ENCODE measurements around the gene PROCA1.

PROCA1 gene

DNA sequence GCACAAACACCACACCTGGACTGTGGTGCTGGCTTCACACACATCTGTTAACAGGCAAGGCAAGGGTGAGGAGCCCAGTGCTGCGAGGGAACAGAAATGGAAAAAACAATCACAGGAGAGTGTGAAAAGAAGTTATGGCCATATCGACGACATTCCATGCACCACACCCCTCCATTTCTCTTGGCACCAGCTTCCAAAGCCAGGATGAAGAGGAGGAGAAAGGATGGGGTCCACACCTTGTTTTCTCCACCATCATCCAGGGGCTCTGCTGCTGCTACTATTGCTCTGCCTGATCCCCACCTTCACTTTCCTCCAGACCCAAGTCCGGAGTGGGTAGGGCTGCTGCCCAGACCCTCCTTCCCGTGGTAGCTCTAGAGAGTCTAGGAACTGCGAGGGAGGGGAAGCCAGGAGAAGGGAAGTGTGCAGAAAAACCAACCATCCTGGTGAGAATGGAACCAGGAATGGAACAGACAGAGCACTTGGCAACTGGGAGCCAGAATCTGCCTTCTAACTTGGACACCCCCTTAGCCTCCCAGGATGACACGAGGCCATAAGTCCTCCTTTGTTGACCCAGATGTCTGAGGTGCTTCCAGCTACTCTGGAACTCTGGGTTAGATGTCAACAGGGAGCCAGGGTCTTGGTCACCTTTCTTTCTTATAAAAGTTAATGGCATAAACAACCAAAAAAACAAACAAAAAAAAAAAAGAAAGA, 1.2 kb upstream of the PROCA1 start:
- in situ Hi-C loops (cut with MboI; ENCODE audit: low sequenced_read_pairs), result no loop called here

DNA sequence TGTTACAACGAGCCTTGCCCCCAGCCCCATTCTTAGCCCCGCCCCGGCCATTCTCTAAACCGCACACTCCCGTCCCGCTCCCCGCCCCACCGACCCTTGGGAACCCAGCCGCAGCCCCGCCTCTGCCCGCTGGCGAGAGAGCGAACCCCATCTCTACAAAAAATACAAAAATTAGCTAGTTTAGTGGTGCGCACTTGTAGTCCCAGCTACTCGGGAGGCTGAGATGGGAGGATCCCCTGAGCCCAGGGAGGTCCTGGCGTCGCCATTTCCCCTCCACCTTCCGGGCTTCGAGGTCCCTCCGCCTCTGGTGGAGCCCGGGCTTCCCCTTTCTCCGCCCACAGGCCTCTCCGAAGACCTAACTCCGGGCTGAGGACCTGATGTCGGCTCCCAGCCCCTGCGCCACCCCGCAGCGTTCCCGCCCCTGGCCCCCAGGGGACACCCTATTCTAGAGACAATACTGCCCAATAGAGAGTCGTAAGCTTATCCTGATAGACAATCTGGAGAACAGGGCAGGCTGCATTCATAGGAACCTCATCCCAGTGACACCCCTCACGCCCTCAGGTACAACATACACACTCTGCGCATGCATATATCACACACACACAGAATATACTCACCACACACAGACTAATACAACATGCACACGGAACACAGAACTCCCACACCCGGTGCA, 480 bp upstream of the PROCA1 start:
- in situ Hi-C loops (cut with MboI; ENCODE audit: low sequenced_read_pairs), result no loop called here

DNA sequence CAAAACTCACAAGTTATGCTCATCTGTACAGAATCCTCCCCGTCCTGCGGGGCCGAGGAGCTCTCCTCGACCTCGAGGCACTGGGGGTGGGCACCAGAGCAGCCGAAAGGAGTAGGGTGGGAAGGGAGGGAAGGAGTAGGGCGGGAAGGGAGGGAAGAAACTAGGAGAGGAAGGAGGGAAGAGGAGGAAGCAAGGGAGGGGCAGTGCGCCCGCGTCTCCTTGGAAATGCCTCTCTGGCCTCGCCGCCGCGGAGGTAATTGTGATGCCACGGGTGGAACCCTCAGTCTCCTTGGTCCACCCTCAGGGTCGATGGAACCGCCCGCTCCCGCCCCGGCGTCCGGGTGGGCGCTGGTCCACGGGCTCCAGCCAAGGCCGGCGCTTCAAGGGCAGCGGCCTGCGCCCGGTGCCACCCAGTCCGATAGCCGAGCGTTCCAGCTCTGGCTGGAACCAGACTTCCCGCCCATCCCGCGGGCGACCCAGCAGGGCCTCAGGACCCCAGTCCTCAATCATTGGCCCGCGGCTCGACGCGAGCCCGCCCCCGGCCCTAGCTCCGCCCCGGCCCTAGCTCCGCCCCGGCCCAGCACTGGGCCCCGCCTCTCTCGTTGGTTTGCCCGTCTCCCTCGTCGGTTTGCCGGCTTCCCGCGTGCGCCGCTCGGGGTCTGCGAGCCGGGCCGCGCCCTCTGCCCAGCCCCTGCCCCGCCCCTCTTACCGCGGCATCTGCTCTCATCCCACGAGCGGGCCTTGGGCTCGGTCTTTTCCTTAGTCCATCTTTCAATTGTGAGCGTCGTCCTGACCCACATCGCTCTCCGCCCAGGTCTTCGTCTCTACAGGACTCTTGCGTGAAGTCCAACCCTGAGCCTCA, 596 bp downstream of the PROCA1 start:
- in situ Hi-C loops (cut with MboI; ENCODE audit: low sequenced_read_pairs), result no loop called here

DNA sequence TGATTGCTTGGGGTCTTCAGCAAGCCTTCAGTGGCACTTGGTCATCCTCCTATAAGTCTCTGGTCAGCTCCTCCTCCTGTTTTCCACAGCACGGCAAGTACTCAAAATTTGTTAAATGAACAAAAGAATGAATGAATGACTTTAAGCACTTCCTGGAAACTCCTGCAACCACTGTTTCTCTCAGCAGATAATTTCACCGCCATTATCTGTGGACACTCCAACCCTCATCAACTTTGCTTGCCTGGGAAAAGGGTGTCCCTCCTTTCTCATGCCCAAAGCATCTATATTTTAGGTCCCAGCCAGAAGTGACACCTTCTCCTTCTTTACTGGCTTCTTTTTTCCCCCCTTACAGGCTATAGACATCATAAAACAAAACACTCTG, 4.4 kb downstream of the PROCA1 start:
- in situ Hi-C loops (cut with MboI; ENCODE audit: low sequenced_read_pairs), result no loop called here

DNA sequence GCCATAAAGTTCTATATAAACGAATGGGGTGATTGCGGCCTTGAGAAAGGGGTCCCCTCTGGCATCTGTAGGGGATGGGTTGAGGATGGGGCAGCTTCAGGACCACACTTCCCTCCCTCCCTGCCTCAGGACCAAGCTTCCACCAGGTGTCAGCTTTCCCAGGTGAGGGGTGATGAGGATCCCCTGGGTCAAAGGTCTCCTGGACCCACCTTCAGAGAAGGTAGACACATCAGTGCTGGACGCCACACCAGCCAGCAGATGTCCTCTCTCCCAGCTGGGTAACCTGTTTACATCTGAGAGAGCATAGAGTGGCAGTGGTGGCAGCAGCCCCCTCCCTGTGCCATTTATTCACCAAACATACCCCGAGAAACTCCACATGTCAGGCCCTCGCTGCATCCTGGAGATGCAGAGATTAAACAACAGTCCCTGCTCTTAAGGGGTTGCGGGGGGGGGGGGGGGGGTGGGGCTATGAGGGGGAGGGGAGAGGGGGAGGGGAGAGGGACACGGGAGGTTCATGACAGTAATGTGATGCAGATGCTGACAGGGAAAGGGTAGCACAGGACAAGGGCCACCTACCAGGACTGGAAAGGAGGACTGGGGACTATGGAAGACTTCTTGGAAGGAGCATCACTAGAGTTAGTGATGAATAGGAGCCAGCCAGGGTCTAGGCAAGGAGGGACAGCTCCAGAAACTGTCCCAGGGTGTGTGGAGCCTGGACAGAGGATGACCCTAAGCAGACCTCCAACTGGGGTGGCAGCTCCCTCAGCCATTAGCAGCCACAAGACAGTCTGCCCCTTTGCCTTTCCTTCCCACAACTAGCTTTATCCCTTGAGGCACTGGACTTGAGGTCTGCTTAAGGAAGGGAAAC, 5.0 kb downstream of the PROCA1 start:
- in situ Hi-C loops (cut with MboI; ENCODE audit: low sequenced_read_pairs), result no loop called here

DNA sequence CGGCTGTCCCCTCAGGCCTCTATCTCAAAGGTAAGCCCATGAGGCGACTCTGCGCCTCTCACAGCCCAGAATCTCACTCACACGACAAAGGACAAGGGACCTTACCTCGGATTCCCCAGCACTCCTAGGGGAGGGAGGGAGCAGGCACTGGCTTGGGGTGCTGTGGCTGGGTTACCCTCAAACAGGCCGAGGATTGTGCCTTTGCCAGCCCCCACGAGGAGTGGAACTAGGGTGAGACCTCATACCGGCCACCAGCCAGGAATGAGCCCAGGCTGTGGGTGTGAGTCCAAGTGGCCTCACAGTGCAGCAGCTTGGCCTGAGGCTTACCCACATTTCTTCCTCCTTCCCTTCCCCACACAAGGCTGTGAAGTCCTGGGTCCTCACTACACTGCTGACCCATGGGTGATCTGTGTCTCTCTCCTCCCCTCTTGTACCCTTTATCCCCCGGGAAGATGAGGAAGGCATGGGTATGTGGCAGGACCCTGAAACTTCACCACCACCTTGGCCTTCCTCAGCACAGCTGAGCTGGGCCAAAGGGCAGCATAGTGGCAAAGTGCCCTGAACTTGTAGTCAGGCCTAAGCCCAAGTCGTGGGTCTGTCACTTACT, 5.9 kb downstream of the PROCA1 start:
- in situ Hi-C loops (cut with MboI; ENCODE audit: low sequenced_read_pairs), result no loop called here

DNA sequence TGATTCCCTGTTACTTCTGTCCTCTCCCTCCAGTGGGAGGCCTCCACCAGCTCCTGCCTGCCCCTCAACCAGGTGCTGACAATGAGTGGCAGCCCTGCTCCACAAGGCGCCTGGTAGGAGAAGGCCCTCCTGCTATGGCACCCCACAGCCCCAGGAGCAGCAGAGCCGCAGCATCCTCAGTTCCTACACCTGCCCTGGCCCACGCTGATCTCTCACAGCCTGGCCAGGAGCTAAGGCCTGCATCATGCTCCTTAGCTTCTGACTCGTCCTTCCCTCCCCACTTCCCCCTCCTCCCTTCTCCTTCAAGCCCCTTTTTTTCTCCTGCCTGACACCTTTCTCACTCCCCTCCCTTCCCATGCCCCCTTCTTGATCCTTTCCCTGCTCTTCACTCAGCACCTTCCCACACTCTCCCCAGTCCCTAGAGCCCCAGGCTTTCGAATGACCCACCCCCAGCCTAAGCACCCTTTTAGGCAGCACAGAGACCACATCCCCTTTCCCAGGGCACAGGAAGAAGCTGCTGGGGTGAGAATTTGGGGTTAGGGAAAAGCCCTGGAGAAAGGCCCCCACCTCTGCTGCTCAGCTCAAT, 6.5 kb downstream of the PROCA1 start:
- in situ Hi-C loops (cut with MboI; ENCODE audit: low sequenced_read_pairs), result no loop called here

DNA sequence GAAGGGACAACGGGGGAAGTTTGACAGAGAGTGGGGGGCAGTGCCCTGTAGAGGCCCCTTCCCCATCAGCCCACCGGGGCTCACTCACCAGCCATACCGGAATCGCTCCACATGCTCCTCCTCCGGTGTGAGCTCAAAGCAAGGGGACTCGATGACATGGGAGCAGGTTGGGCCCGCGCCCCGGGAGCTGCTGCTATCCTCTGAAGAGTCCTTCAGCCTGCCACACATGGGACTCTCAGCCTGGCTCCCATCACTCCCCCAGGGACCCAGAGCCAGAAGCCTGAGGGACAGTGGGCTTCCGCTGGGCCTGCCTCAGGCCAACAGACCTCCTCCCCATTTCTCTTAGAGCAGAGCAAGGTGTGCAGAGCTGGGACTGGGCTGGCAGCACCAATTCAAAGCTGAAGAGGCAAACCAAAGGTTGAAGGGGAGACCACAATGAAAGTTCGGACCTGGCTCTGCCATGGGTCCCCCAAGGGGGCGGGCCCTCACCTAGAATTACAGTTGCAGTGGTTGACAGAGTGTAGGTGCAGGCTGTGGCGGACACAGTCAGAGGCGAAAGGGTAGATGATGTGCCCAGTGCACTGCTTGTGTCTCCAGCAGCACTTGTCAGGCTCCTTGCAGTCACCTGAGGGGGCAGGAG, 7.3 kb downstream of the PROCA1 start:
- in situ Hi-C loops (cut with MboI; ENCODE audit: low sequenced_read_pairs), result no loop called here

DNA sequence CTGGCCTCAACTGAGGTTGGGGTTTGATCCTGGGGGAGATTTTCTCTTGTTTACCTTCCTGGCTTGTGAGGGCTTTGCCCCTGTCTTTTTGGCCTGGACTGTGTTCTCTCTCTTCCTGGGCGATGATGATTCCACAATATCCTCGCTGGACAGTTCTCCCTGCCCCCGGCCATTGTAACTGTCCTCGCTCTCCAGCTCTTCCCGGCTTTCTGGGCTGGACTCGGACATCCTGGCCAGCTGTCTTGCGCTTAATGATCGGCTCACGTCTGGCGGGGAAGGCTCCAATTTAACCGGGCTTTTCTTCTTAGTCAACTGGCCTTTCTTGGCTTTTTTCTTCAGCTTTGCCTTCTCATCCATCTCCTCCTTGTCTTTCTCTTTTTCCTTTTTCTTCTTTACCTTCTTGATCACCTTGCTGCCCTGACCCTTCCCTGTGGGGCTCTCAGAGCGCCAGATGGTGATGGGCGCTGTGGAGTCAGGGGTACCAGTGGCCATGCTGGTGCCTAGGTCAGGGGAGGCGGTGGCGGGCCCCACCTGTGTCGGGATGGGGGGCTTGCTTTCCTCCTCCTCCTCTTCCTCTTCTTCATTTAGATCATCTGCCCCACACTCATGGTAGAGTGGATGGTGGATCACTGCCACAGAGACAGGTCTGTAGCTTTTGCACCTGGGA, 8.0 kb downstream of the PROCA1 start:
- in situ Hi-C loops (cut with MboI; ENCODE audit: low sequenced_read_pairs), result no loop called here

DNA sequence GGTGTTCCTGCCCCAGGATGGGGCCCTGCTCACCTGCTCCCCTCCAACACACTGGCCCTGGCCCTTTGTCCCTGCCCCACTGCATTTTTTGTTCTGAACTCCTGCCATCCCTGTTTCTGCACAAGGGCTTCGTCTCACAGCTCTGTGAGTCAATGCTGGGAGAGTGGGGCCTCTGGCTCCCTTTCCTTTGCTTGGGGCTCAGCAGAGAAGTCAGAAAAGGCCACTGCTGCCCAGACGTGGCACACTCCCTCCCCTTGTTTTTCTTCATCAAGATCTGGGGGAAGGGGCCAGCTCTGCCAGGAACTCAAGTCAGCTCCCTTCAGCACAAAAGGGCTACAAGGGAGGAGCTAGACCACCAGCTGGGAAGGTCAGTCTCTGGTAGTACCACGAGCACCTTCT, 8.9 kb downstream of the PROCA1 start:
- in situ Hi-C loops (cut with MboI; ENCODE audit: low sequenced_read_pairs), result no loop called here

DNA sequence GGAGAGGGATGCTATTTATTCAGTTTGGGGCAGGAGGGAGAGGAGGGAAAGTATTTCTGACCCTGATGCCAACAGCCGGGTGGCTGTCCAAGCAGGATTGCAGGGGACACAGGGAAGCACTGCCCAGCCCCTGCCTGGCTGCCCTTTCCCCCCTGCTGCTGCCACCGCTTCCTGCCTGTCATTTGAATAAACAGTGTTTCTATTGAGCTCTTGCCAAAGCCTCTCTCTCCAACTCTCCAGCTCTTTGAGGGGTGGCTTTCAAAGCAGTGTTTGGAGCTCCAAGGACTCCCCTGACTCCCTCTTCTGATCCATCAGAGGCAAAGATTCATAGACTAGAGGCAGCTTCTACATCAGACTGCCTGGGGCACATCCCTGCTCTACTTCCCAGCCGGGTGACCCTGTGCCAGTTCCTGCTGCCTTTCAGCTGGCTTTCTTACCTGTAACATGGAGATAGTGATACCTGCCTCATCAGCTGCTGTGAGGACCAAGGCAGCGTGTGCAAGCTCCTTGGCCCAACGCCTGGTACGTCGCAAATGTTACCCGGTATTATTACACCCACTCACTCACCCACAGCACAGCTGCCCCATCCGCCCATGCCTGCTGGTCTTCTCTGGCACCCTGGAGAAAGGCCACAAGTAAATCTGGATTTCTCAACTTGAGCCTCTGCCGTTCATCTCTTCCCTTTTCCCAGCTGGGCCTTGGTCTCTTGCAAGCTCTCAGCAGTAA, 9.5 kb downstream of the PROCA1 start:
- in situ Hi-C loops (cut with MboI; ENCODE audit: low sequenced_read_pairs), result no loop called here

DNA sequence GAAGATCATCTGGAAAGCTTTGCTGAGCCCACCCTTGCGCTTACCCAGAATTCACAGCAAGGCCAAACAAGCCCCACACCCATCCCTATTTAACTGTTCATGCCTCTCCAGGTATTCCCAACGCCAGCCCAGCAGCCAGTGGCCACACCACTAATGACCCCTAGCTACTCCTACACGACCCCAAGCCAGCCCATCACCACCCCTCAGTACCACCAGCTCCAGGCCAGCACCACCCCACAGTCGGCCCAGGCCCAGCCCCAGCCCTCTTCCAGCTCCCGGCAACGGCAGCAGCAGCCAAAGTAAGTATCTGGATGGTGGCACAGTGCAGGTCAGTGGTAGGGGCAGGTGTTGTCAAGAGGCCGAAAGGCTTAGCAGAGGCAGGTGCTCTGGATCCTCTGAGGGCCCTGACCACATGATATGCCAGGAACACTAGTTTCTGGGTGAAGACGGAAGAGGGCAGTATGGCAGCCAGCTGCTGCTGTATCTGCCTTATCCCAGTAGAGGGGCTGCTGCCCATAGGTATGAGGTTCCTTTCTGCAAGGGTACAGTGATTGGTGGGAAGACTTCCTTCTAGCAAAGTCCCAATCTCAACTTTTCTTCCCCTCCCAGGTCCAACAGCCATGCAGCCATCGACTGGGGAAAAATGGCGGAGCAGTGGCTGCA, 10.7 kb downstream of the PROCA1 start:
- in situ Hi-C loops (cut with MboI; ENCODE audit: low sequenced_read_pairs), result no loop called here

DNA sequence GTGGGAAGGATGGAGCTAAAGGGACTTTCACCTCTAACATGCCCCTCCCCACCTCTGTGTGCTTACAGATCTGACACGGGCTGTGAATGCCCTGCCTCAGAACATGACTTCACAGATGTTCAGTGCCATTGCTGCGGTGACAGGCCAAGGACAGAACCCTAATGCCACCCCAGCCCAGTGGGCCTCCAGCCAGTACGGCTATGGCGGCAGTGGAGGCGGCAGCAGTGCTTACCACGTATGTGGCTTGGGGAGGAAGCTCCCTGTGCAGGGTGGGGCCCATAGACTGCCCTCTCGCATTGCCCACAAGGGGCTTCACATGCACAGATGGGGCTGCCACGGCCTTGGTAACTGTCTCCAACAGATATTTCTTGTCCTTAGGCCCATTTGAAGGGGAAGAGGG, 11.4 kb downstream of the PROCA1 start:
- in situ Hi-C loops (cut with MboI; ENCODE audit: low sequenced_read_pairs), result no loop called here

DNA sequence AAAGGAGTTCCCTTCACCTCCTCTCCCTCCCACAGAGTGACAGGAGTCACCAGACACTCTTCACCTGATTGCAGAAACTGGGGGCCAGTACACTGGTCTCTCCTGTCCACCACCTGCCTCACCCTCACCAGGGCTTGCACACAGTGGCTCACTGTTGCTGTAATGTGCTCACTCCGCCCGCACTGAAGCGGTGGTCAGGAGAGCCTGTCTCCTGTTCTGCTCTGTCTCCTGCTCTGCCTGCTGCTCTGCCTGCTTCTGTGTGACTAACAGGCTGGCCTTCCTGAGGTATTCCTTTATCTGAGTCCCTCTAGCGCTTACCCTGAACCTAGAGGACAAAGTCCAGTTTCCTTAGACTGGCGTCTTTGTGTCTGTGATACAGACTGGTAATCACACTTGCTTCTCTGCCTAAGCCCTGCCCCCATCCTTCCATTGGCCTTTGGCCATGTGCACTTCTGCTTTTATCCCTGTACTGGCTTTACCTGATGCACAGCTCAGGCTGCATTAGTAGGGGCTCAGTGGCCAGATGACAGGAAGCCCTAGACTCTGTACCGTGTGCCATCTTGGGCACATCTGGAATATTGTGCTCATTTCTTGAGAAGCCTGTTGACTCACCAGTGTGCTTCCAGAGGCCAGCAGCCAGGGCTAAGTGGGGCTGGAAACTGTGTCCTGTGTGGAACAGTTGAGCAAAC, 13.3 kb downstream of the PROCA1 start:
- in situ Hi-C loops (cut with MboI; ENCODE audit: low sequenced_read_pairs), result no loop called here

DNA sequence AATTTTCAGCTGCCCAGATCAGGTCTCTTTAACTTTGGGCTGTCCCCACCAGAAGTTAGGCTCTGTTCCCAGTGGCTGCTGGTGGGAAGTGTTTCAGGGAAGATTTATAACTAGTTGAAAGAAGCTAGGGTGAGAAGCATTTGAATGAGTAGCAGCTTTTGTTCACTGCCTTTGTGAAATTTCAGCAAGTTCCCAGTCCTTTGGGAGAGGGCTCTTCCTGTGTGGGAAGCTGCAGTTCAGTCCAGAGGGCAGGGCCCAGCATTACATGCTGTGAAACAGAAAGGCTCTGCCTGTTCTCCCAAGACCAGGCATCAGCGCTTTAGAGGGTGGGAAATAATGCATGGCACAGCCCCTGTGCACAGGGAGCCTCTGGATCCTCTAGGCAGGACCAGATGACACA, 17.8 kb downstream of the PROCA1 start:
- in situ Hi-C loops (cut with MboI; ENCODE audit: low sequenced_read_pairs), result no loop called here

DNA sequence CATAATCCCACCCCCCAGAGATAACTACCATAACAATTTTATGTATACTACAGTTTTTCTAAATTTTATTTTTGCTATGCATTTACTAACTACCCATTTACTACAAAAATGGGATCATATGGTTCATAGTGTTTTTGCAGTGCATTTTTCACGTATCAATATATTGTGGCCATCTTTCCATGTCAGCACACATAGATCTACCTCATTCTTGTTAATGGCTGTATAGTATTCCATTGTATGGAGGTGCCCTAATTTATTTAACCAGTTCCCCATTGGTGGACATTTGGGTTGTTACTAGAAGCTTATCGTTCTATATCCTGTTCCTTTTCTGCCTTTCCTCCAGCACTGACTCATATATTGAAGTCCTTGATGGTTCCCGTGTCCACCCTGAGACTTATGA, 22.7 kb downstream of the PROCA1 start:
- in situ Hi-C loops (cut with MboI; ENCODE audit: low sequenced_read_pairs), result no loop called here

DNA sequence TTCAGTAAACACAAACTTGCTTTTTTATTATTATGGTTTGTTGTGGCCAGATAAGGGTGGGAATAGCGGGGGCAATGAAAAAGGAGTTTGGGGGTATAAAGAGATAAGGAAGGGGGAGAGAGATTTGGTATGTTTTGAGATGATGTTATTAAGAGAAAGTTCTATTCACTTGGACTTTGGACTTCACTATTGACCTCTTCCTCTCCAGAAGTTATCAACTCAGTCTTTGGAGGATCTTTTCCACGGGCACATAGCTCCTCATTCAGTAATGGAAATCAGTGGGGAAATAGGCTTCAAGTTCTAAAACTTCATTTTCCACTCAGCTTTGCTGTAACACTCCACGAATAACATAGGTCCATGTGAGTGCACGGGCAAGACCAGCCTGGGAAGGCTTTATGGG, 23.2 kb downstream of the PROCA1 start:
- in situ Hi-C loops (cut with MboI; ENCODE audit: low sequenced_read_pairs), result no loop called here

All from HL-60/S4 (cell line).